Left kidney (tissue), 2 donors: Measurements from ENCODE around the gene SPTB. TPM values are rescaled to one million over a fixed set of nuclear protein-coding genes. Genes with fewer than 3 reads are reported as not detected.

Experiments used
- DNase-seq: peaks from one replicate; pipeline ENCODE4 v3.0.0-alpha.2; 2013
- polyA plus RNA-seq: library from polyadenylated mRNA; unstranded; fragments of 120-200 nt; gene quantifications from one replicate; pipeline ENCODE4 v1.2.1, GENCODE V29; 2013; ENCODE audit not compliant: insufficient read length

The SPTB gene
- polyA plus RNA-seq, 1 donor: 15.4 TPM

DNA sequence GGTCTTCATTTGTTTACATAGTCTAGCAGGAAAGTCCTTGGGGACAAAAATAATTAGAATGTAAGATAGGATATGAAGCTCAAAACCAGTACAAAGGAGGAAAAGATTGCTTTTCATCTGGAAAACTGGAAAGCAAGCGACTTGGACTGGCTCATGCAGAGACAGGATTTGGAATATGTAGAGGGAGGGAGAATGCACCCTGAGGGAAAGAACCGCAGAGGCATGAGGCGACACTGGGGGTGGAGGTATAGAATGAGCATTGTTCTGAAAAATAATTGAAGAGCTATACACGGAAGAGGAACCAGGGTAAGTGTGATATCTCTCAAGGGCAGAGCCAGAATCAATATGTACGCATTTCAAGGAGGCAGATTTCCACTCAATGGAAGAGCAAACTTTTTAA, 90.0 kb downstream of the SPTB start:
- no peak for DNase-seq

DNA sequence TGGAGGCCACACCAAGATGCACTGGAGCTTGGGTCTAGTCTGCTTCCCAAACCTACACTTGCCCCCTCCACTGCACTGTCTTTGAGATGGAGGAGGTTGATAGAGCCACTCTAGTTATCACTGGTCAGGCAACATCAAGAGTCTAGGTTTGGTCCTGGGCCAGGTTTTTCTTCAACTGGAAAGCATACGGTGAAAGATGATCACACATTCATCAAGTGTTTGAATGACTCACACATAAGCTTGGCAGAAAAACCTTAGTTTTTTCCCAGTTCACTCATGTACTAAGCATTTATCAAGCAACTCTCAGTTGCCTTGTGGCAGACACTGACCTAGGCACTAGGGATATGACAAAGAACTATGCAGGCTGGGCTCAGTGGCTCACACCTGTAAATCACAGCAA, 91.0 kb downstream of the SPTB start:
- DNase-seq: no peak

DNA sequence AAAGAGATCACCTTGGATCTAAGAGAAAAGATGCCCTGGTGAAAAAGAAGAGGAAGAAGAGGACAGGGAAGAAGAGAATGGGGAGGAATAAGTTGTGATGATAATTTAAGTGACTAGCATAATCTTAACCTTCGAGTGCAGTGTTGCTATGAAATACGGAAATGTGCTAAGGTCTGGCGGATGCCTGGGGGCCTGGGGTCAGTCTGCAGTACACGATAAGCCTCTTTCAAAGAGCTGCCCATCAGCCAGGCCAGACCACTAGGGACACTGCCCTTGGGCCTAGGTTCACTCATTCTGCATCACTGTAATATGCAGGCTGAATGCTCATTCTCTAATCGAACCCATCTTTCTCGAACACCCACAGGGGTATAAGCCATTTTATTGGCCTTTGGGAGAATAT, 92.1 kb downstream of the SPTB start:
- DNase-seq: no peak

DNA sequence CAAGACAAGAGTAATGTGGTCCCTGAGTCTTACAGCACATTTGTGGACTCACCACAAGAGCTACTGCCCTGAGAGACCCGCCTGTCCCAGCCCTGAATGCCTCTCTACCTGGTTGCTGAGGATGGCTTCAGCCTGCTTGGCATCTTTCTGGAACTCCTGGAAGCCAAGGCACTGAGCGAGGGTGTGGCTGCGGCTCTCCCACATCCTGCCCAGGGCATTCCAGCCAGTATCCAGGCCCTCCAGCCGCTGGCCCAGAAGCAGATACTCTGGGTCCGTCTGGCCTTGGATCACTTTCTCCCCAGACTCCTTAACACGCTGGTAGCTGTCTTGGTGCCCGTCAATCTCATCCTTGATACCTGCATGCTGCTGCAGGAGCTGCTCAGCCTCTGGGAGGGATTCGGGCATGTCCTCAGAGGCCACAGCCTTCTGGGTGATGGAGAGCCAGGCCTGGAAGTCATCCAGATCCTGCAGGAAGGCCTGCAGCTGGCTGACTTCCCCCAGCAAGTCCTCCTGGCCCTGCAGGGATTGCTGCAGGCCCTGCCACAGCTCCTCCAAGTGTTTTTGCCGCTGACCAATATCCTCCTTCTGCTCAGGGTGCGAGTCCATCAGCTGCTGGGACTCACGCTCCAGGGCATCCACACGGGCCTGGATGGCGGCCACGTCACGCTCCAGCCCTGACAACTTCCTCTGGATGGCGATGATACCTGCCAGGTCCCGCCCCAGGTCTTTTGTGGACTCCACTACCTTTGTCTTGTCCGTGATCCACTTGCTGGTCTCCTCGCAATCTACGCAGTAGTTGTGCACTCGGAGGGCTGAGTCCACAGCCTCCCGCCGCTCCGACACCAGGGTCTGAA, 93.2 kb downstream of the SPTB start:
- DNase-seq: no peak

DNA sequence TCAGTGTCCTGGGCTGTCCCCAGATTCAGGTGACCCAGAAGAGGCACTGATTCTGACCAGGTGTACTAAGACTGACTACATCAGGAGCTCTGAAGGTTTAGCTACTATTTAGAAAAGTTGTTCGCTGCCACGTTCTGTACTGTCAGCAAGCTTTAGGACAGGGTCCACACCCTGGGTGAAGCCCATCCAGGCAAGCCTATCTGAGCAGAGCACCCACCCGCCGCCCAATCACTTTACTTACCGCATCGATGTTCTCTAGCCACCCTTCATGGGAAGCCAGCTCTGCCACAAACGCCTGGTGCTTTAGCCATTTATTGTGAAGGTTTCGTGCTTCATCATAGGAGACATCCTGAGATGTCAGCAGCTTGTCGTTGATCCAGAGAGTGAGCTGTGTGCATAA, 95.7 kb downstream of the SPTB start:
- no peak for DNase-seq

DNA sequence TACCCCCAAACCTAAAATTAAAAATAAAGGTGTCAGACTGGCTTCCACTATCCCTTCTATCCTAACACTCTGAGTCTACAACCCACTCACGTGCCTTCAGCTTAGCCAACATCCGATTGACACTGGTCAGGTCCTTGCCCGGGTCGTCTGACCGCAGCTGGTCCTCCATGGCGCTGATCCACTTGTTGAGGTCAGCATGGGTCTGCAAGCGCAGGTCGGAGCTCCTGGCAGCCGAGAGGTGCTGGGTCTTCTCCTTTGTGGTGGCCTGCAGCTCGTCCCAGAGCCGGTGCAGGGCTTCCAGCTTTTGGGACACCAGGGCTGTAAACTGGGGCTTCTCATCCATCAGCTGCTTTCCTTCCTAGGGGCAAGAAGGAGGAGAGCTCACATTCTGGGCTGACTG, 97.5 kb downstream of the SPTB start:
- DNase-seq: no peak

DNA sequence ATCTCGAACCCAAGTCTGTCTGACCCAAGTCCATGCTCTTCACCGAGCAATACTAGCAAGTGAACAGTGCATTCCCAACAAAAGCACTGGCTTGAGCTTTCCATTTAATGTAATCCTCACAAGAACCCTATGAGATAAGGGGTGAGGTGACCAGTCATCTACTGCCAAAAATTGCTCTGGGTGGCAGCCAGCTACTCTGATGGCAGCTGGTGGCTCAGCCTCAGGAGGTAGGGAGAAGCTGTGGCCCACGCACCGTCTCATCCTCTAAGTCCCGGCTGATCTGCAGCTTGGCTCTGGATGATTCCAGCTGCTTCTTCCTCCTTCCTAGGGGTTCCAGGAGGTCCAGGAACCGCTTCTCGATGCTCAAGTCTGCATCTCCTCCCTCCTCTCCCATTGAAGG, 100.2 kb downstream of the SPTB start:
- DNase-seq: no peak

DNA sequence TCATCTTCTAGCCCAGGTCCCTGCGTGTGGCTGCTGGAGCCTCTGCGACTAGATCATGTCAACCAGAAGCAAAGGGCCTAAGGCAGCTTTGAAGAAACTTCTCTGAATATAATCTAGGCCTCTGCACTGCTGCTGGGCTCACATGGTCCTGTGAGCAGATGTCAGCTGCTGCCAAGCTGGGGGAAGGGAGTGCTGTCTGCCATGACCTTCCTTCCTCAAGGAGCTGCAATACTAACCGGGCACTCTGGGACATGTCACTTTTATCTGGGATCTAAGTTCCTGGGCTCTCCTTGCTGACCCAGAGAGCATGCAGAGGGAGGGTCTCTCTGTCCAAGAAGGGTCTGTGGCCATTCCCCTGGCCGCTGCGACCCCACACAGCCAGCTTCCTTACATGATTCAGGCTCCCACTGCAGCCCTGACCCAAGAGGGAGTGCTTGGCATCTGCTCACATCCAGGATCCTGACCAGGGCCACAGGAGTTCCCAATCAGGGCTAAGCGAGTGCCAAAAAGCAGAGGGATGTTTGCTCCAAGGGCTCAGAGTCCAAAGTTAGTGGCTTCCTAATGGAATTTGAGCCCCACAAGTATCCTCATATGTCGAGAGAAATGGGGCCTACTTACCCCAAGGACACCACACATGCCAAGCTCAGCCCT, 101.5 kb downstream of the SPTB start:
- DNase-seq: no peak

DNA sequence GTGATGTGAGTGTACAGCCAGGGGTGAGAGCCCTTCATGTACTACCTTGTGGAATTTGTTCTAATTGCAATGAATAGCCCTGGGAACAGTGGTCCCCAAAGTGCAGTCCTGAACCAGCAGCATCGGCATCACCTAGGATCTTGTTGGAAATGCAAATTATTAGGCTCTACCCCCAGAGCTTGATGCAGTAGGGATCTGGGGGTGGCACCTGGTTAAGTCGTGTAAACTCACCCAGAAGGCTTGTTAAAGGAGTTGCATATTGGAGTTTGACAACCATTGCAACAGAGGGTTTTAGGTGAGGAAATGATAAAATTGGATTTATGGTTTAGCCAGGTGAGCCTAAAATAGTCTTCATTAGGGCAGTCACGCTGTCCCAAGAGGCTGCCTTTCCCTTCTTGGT, 102.2 kb downstream of the SPTB start:
- DNase-seq: no peak

DNA sequence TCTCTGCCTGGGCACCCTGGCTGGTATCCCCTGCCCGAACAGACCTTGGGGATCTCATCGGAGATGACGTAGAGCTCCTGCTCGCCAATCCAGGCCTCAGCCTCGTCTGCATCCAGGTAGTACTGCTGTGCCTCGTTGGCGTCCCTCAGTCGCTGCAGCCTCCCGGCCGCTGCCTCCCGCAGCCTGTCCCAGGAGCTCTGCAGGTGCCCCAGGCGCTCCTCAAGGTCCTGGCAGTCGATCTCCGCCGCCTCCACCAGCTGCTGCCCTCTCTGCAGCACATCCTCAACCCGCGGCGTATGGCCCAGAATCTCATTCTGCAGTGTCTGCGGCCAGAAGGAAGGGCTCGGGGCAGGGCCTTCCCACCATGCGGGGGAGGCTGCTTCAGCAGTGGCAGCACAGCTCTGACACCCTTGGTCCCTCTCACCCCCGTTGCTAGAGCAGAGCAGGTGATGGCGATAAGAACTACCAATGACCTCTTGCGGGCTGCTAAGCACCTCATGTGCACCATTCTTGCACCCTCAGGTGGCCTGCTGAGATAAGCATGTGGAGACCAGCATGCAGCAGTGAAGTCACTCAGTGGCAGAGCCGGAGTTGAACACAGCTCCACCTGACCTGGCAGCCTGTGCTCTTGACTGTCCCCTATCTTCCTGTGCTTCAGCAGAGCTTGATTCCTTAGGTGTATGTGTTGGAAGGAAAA, 104.5 kb downstream of the SPTB start:
- DNase-seq: no peak

DNA sequence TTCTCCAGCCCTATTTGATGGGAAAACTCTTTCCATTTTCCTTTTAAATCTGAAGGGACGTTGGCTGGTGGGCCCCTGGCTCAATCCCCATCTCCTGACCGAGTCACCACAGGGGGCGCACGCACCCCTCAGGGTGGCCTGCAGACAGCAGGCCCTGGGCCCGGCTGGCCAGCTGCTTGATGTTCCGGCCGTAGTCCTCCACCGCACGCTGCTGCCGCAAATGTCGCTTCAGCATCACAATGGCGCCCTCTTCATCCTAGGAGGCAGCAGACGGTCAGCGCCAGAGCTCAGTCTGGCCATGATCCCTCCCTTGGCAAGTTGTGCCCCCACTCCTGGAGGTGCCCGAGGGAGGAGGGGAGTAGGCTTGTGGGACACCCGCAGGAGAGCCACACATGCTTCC, 105.4 kb downstream of the SPTB start:
- no peak for DNase-seq

DNA sequence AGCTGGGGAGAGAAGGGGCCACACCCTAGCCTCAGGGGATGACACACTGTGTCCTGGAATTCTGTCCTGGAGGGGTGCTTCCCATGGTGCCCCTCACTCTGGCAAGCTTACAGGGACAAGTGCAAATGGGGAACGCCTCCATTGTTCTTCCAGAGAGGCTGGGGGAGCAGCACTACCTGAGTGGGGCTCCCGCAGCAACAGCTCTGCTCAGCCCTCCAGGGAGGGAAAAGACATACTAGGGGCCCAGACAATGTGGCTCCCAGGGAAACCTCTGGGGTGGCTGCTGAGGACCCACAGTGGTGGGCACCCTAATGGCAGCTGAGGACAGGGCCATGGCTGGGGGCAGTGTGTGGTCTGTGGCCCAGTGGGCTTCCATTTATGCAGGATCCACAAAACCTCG, 106.1 kb downstream of the SPTB start:
- no peak for DNase-seq

DNA sequence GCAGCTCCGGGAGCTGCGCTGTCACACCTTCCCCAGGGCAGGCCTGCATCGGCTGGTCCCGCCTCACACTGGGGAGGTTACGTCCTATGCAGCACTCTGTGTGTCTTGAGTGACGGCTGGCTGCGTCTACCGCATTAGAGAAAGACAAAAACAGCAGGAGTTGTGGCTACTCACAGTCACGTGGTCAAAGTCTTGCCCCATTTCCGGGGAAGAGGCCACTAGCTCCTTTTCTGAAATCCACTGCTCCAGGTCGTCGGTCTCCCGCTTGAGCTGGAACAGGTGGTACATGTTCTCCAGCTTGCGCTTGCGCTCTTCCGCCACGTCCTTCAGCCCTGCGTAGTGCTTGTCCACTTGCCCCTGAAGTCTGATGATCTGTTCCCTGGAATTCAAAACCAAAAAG, 106.7 kb downstream of the SPTB start:
- no peak for DNase-seq

DNA sequence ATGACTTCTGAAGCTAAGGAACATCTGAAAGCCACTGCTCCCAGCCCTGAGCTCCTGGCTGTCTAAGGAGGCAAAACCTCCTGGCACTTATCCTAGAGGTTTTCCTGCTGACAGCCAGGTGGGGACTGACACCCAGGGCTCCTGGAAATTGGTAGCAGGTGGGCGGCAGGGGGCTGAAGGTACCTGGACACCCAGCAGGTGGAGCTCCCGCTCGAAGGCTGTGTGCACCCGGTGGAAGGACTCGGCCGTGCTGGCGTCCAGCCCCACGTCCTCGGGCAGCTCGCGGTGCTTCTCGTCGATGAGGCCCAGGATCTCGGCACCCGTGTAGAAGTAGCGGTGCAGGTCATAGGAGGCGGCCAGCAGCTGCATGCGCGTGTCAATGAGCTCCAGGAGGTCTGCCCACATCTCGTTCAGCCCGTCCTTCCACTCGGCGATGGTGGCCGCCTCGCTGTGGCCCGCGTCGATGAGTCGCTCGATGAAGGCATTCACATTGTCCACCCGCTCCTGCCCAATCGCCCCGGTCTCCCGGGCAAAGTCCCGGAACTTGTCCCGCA, 107.2 kb downstream of the SPTB start:
- no peak for DNase-seq

DNA sequence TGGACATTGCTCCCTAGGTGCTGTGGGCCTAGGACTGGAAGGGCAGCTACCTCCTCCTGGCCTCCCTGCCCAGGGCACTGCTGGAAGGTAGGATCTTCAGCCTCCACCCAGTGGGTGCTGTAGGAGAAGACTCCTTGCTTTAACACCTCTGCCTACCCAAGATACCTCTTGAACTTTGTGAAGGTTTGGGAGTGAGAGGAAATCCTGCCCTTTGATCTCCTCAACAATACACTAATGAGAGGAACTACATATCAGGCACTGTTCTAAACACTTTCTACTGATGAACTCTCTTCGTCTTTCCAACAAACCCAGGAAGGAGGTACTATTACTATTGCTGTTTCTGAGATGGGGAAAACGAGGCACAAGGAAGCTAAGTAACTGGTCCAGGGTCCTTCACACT, 108.5 kb downstream of the SPTB start:
- DNase-seq: no peak

DNA sequence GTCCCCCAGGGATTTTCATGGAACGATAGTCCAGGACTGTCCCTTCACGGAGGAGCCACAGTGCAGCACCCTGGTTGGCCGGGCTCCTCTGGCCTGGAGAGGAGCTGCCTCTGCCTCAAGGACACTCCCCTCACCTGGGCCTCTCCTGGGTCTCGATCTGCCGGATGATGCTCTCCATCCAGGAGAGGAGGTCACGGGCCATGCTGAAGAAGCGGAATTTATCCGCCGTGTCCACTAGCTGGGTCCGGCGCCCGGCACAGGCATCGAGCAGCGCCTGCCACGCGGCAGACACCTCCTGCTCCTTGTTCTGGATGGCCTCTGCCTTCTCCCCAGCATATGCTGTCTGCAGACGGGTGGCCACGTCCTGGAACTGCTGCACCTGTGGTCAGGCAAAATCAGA, 109.0 kb downstream of the SPTB start:
- no peak for DNase-seq

DNA sequence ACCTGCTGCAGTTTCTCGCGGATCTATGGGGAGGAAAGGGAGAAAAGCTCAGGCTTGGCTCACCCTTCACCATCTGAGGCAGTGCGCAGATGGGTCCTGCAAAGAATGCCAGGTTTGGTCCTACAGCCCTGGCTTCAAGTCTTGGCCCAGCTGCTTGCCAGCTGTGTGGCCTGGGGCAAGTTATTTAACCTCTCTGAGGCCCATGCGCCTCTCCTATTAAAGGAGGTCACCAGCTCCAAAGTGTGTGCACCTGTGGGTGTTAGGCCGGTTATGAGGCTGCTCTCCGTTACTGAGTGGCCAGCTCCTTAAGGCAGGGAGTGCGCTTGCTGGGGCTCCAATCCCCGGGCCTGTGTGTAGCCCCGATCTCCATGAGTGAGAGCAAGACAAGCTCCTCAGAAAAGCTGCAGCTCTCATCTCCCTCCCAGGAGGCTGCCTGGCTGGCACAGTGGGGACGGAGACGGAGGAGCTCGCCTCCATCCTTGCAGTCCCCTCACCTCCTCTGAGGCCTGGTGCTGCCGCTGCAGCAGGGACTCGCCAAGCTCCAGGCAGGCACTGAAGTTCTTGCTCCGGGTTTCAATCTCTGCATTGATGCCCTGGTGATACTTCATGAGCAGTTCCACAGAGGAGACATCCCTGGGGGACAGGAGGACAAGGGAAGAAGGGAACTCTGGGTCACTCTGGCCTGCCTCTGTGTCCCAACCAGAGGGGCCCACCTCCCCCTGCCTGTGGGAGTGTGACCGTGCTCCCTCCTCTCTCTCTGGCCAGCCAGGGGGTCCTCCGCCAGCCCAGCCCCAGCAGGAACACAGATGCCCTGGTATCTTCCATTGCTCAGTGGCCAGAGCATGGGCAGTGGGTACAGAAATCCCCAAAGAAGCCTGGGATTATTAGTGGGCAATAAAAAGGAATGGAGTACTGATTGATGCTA, 110.3 kb downstream of the SPTB start:
- no peak for DNase-seq

DNA sequence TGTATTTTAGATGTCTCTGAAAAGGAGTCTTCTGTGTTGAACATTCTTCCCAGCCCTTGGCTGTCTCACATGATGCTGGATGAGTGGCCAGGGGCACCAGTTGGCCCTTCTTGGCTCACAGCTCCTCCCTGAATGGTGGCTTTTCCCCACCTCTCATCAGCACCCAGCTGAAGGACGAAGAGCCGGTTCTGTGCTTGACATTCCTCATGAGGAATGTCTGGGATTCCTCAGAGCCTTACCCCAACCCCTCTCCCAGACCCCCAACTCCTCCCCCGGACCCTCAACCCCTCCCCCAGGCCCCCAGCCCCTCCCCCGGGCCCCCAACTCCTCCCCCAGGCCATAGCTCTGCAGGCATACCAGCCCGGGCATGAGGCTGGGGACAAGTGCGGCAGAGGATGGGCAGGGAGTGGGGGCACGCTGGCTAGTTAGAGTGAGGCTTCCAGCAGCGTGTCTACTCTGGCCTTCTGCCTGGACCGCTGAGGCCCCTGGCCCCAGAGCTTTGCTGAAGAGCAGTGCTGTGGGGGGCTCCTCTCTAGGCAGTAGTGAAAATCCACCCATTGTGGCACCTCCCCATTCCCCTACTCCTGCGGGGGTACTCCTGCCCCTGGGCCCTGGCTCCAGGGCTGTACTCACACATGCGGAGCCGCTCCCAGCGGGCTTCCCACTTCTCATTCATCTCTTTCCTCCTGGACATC, 111.2 kb downstream of the SPTB start:
- DNase-seq: no peak

DNA sequence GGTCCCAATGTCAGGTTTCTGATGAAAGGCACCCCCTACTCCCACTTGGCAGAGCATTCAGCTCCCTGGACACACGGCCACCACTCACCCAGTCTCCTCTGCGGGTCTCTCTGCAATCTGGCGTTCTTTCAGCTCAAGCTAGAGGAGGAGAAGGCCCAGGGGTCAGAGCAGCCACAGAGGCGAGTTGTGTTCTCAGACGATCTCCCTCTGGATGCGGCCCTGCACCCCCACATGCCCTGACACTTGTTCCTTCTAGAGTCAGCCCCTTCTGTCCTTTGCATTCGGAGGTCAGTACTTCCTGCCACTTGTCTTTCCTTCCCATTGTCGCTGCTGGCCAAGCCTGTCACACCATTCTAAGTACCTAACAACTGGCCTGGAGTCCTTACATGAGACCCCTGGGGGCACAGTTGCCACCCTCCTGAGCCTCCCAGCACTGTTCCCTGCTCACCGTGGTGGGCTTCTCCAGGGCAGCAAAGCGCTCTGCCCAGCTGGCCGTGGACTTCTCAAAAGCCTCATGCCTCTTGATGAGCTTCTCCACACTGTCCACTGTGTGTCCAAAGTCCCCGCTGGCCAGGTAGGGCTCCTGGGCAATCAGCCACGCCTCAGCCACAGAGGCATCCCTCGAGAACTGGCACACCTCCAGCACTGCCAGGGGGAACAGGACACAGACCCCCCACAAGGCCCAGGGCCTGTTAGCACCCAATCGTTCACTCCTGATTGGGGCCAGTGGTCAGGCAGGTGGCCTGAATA, 112.3 kb downstream of the SPTB start:
- no peak for DNase-seq

DNA sequence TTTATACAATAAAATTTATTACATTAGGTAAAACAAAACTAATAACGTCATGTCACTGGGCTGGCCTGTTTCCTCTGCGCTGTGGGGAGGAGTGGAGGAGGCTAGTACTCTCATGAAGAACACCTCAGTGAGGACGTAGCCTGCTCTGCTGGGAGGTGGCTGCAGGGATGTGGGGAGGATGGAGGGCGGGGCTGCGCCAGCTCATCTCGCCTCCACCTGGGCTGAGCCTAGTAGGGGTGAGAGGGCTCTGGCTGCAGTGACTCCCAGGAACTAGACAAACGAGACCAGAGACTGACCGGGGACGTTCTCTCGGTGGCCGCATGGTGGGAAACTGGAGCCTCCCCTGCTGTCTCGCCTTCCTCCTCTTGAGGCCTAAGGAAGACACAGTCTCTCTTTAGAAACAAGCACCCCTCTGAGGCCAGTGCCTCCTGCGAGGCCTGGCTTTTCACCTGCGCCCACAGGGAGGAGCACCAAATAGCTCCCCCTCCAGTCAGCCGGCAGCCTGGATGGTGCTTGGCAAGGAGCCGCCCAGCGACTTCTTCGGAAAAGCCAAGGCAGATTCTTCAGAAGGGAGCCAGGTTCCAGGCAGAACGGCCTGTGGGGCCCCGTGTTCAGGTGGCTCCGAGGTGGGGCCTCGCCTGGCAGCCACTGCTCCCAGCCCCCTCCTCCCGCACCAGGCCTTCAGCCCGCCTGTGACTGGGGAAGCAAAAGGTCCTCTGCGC, 113.1 kb downstream of the SPTB start:
- DNase-seq: no peak
